Ovary (tissue), 9 donors: Measurements from ENCODE around the gene KDM4C. TPM values are rescaled to one million over a fixed set of nuclear protein-coding genes. Genes with fewer than 3 reads are reported as not detected.

ENCODE experiments used
- DNase-seq, 5 donors: peaks; one replicate each; pipeline ENCODE4 v3.0.0-alpha.2; 2019 to 2020
- H3K27ac ChIP-seq, 2 donors: fragments of 200-600 bp; one replicate each; pipeline versions ENCODE4 v1.5.1 to v1.8.0; 2019 to 2022
- H3K27me3 ChIP-seq: fragments of 200-600 bp; one replicate; pipeline ENCODE4 v1.8.0; 2022
- H3K36me3 ChIP-seq: fragments of 200-600 bp; sonication (generic); one replicate; pipeline ENCODE4 v1.5.1; 2019
- H3K4me1 ChIP-seq: one replicate; pipeline ENCODE4 v1.8.1; 2013; ENCODE audit warnings: mild to moderate bottlenecking, moderate library complexity; ENCODE audit not compliant: insufficient read depth
- H3K4me3 ChIP-seq: fragments of 200-600 bp; sonication (generic); one replicate; pipeline ENCODE4 v1.5.1; 2017
- H3K9me3 ChIP-seq, 2 donors: fragments of 200-600 bp in 1 of 2; sonication (generic) in 1 of 2; one replicate each; pipeline versions ENCODE4 v1.5.1 to v1.8.1; 2013 to 2019; ENCODE audit warnings: mild to moderate bottlenecking in 1 of 2, moderate library complexity in 1 of 2
- EP300 ChIP-seq: sonication (generic); formaldehyde crosslinking; IDR thresholded peaks from one replicate; pipeline ENCODE4 v1.6.1; 2017; ENCODE audit warnings: antibody characterized with exemption
- POLR2A ChIP-seq: fragments of 450-650 bp; IDR thresholded peaks from one replicate; pipeline ENCODE4 v1.6.1; 2017; ENCODE audit warnings: antibody characterized with exemption, mild to moderate bottlenecking, moderate library complexity
- WGBS, 3 donors: extraction: QIAGEN DNeasy Blood & Tissue Kit in 1 of 3; methylation state at CpG; one replicate each; pipeline versions ENCODE4 v1.1.5 to v1.1.7; 2013 to 2017; 5-methylcytosine and 5-hydroxymethylcytosine counted together
- intact Hi-C, 4 donors: fragments of 100-400 bp; cut with DNase I; formaldehyde crosslinking; loops; one replicate each; pipeline versions ENCODE4 v1.11.0 to v1.15.1; 2022 to 2023
- polyA plus RNA-seq, 2 donors: library from polyadenylated mRNA; stranded (reverse); fragments of 200-250 nt in 1 of 2; fragments of 350-450 nt in 1 of 2; fragmentation: Illumina TruSeq in 1 of 2; extraction: RNeasy Lipid Tissue Mini Kit (QIAGEN cat#74804) in 1 of 2; gene quantifications; one replicate each; pipeline ENCODE4 v1.2.3, GENCODE V29; 2013 to 2014
- total RNA-seq, 7 donors: library from RNA; depleted of rRNA in 2 of 7; stranded (reverse); fragments of >200 nt in 2 of 7; fragmentation: NEBNext Ultra II Directional in 3 of 7; extraction: Animal tissue kit (Norgen Biotek cat#: 25700) in 3 of 7; gene quantifications; one replicate each; pipeline versions ENCODE4 v1.1.0 to v1.2.4, GENCODE V29; 2016 to 2023
- TF ChIP-seq, protein P1 (sequence below), 3 donors: fragments of 450-650 bp in 2 of 3; fragments of 200-600 bp in 1 of 3; IDR thresholded peaks; one replicate each; pipeline versions ENCODE4 v1.5.1 to v1.8.0; 2016 to 2022; ENCODE audit warnings: antibody characterized with exemption in 3 of 3, mild to moderate bottlenecking in 1 of 3
- donor health status: DM: no; HTN: no; CAD: no; lungs with moderate emphysema.
- donor health status: DM: no; HTN: no; CAD: no.
- donor health status: Bipolar disorder and iron deficiency.
- donor health status: DM: yes; HTN: yes; CAD: no.
- donor health status: DM: no; HTN: no; CAD: no.
- donor health status: DM: yes; HTN: yes; CAD: no.

Gene KDM4C
- total and polyA plus RNA-seq, 9 donors = 9.5 to 35.6 (median 26.7) TPM

DNA sequence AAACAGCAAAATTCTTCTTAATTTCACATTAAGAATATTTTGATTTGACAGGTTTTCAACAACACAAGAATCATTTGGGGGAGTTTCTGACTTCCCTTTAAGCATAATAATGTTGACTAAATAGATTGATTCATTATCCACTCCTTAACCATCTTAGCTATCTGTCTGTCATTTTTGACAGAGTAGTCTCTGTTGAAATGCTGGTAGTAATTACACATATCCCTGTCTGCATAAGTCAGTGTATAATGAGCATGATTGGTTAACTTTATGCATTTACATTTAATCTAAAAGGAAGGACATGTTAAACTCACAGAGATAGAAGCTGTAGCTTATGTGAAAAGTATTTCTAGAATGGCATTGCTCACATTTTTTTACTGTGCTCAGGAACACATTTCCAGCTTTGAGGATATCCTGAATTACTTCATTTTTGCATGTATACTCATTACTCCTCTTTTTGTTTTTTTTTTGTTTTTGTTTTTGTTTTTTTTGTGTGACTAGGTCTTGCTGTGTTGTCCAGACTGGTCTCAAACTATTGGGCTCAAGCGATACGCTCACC lies 385.9 kb downstream of the KDM4C start:
- H3K27ac ChIP-seq = no peak overlapping the region
- H3K4me3 ChIP-seq = no peak overlapping the region
- TF ChIP-seq, protein P1, sequence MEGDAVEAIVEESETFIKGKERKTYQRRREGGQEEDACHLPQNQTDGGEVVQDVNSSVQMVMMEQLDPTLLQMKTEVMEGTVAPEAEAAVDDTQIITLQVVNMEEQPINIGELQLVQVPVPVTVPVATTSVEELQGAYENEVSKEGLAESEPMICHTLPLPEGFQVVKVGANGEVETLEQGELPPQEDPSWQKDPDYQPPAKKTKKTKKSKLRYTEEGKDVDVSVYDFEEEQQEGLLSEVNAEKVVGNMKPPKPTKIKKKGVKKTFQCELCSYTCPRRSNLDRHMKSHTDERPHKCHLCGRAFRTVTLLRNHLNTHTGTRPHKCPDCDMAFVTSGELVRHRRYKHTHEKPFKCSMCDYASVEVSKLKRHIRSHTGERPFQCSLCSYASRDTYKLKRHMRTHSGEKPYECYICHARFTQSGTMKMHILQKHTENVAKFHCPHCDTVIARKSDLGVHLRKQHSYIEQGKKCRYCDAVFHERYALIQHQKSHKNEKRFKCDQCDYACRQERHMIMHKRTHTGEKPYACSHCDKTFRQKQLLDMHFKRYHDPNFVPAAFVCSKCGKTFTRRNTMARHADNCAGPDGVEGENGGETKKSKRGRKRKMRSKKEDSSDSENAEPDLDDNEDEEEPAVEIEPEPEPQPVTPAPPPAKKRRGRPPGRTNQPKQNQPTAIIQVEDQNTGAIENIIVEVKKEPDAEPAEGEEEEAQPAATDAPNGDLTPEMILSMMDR (IDR thresholded peaks at IDR 0.05) = no peak
- TF ChIP-seq EP300 = no peak
- TF ChIP-seq POLR2A = no peak
- peaks cover 8% of the 10 kb centered on the region for H3K4me1 ChIP-seq
- 89 to 99% (median 98%) methylated on average over 2 of the region's 2 CpGs for WGBS, 3 donors
- H3K9me3 ChIP-seq = no peaks in the 10 kb centered on the region
- DNase-seq = no peak
- intact Hi-C loops = no loop called here
- H3K36me3 ChIP-seq = no peaks in the 10 kb centered on the region
- H3K27me3 ChIP-seq = no peaks in the 10 kb centered on the region

DNA sequence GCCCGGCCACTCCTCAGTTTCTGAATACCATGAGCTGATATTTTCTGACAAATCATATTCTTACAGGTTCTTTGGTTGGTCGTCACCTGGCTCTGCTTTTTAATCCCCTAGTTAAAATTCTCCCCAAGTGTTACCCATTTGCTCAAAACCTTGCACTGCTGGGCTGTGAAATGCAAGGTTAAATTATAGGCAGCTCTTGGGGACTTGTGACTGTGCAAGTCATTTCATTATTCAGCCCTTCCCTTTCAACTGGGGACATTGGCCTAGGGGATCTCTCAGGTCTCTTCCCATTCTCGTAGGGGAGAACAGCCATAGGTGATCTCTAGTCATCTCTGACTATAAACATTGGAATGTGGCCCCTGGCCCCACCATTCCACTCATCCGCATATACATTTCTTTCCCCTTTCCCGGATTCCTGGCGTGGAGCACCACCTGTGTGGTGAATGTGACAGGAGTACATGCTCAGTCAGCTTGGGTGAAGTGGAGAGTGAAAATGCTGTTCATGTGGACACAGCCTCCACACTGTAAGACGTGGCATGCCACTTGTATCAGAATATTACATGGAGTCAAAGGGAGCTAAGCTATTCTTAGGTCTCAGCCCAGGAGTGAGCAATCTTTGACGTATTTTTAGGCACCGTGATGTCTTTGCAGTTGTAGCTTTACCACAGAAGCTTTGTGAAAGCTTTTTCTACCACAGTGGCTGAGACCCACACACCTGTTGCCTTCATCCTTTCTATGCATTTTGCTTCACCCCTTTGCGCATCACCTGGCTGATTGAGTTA lies 386.7 kb downstream of the KDM4C start:
- 94 to 97% (median 95%) methylated on average over 10 of the region's 10 CpGs for WGBS, 3 donors
- H3K9me3 ChIP-seq = no peaks in the 10 kb centered on the region
- DNase-seq = no peak
- TF ChIP-seq, protein P1 (IDR thresholded peaks at IDR 0.05) = no peak
- TF ChIP-seq POLR2A (no peak), EP300 (no peak)
- no peak overlapping the region for H3K27ac ChIP-seq
- H3K4me1 ChIP-seq = peaks cover 8% of the 10 kb centered on the region
- intact Hi-C loops = no loop called here
- no peak overlapping the region for H3K4me3 ChIP-seq
- no peaks in the 10 kb centered on the region for H3K36me3 ChIP-seq
- H3K27me3 ChIP-seq = no peaks in the 10 kb centered on the region

DNA sequence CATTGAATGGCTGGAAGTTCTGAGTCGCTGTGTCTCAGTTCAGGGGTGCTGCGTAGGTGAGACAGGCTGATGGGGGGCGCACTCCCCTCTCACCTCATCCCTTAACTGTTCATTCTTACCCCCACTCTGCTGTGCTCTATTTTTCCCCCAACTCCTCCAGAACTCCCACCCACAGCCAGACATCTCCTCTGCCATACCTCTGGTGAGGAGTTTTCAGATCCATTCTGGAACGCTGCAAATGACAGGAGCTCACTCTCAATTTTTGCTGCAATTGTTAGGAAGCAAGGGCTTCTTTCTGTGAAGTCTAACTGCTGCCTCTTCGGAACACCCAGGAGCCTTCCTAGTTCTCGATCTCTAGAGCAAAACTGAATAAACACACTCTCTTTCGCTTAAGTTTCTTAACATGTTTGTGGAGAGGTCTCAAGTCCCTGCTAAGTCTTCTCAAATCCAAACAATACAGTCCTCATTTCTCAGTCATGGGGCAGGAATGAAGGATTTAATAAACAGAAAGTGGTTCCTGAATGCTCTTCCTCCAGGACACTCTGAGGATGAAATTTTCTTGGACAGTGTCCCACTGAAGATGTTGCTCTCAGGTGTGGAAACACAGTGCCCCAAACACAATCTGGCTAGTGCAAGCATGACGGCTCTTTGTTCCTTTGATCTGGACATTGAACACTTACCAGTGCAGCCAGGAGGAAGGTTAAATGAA lies 387.7 kb downstream of the KDM4C start:
- no peaks in the 10 kb centered on the region for H3K36me3 ChIP-seq
- peaks cover 8% of the 10 kb centered on the region for H3K4me1 ChIP-seq
- no peaks in the 10 kb centered on the region for H3K9me3 ChIP-seq
- no peak for DNase-seq
- intact Hi-C loops = no loop called here
- no peak overlapping the region for H3K4me3 ChIP-seq
- H3K27me3 ChIP-seq = no peaks in the 10 kb centered on the region
- 86 to 93% (median 86%) methylated on average over 8 of the region's 8 CpGs for WGBS, 3 donors
- no peak overlapping the region for H3K27ac ChIP-seq
- TF ChIP-seq, protein P1 (IDR thresholded peaks at IDR 0.05) = no peak
- TF ChIP-seq POLR2A (no peak), EP300 (no peak)

DNA sequence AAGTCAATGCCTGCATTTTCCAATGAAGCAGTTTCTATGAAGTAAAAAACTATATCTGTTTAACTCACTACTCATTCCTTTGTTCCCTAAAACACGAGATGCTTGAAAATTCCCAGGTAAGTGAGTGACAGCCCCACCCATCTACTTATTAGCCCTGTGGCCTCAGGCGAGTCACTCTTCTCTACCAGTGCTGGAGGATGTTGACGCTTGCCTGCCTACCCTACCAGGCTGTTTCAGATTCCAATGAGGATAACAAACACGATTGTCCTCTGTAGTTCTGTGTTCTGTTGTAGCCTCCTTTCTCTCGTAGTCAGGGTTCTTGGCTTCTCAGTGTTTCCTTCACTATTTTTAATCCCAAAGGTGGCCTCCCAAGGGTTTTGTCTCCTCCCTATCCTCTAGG lies 388.8 kb downstream of the KDM4C start:
- WGBS, 3 donors = 59 to 65% (median 61%) methylated on average over 5 of the region's 5 CpGs
- Histone ChIP-seq H3K9me3 (no peaks in the 10 kb centered on the region), H3K4me1 (peaks cover 8% of the 10 kb centered on the region), H3K4me3 (no peak overlapping the region), H3K27ac (no peak overlapping the region), H3K36me3 (no peaks in the 10 kb centered on the region), H3K27me3 (no peaks in the 10 kb centered on the region)
- DNase-seq = no peak
- TF ChIP-seq POLR2A = no peak
- no peak for TF ChIP-seq EP300
- TF ChIP-seq, protein P1 (IDR thresholded peaks at IDR 0.05) = no peak
- intact Hi-C loops = no loop called here
